Measurements from ENCODE around the gene TSHZ2.
"Not testable (repeated sequence)": the region's sequence is repeated elsewhere in the genome, so short reads cannot be mapped to it uniquely, and the experiment has no call there.

Gene TSHZ2

GRCh38 chr20:53296025-53296424, 323.9 kb downstream of the TSHZ2 start:
- no peak for DNase-seq

GRCh38 chr20:53296451-53297153, 324.4 kb downstream of the TSHZ2 start:
- DNase-seq = no peak

- no peak for DNase-seq
Observed at GRCh38 chr20:53297154-53297529, 325.0 kb downstream of the TSHZ2 start.

- no peak for DNase-seq
Observed at GRCh38 chr20:53298260-53298659, 326.1 kb downstream of the TSHZ2 start.

GRCh38 chr20:53298911-53299310, 326.8 kb downstream of the TSHZ2 start:
- no peak for DNase-seq

- no peak for DNase-seq
Observed at GRCh38 chr20:53299831-53300230, 327.7 kb downstream of the TSHZ2 start.

- DNase-seq = no peak
Observed at GRCh38 chr20:53301869-53302268, 329.7 kb downstream of the TSHZ2 start.

GRCh38 chr20:53302695-53303412, 330.7 kb downstream of the TSHZ2 start:
- no peak for DNase-seq

GRCh38 chr20:53303413-53303760, 331.2 kb downstream of the TSHZ2 start:
- no peak for DNase-seq

- DNase-seq = no peak
Observed at GRCh38 chr20:53304146-53304545, 332.0 kb downstream of the TSHZ2 start.

- no peak for DNase-seq
Observed at GRCh38 chr20:53306192-53306805, 334.1 kb downstream of the TSHZ2 start.

GRCh38 chr20:53307964-53308597, 335.9 kb downstream of the TSHZ2 start:
- DNase-seq = no peak

- DNase-seq = no peak
Observed at GRCh38 chr20:53309515-53309914, 337.4 kb downstream of the TSHZ2 start.

GRCh38 chr20:53312957-53313356, 340.8 kb downstream of the TSHZ2 start:
- DNase-seq = no peak

GRCh38 chr20:53316206-53316937, 344.2 kb downstream of the TSHZ2 start:
- DNase-seq = no peak

- no peak for DNase-seq
Observed at GRCh38 chr20:53319200-53319599, 347.0 kb downstream of the TSHZ2 start.

- no peak for DNase-seq
Observed at GRCh38 chr20:53319716-53320115, 347.6 kb downstream of the TSHZ2 start.

- no peak for DNase-seq
Observed at GRCh38 chr20:53320701-53321100, 348.5 kb downstream of the TSHZ2 start.

- no peak for DNase-seq
Observed at GRCh38 chr20:53321596-53321995, 349.4 kb downstream of the TSHZ2 start.

- DNase-seq = no peak
Observed at GRCh38 chr20:53322651-53323050, 350.5 kb downstream of the TSHZ2 start.

GRCh38 chr20:53323460-53323859, 351.3 kb downstream of the TSHZ2 start:
- DNase-seq = not testable (repeated sequence)

- no peak for DNase-seq
Observed at GRCh38 chr20:53324816-53325215, 352.7 kb downstream of the TSHZ2 start.

- no peak for DNase-seq
Observed at GRCh38 chr20:53328961-53329360, 356.8 kb downstream of the TSHZ2 start.

Measured in NCI-H748 treated with DMSO at 0.1 percent for 48 hours (cell line).